ENCODE results near the gene LRRK1. TPM values are rescaled to one million over a fixed set of nuclear protein-coding genes. Genes with fewer than 3 reads are reported as not detected.

LRRK1 gene
- total RNA-seq, 4 donors from 2014 or later = 14.8 to 29.3 (median 19.1) TPM

DNA sequence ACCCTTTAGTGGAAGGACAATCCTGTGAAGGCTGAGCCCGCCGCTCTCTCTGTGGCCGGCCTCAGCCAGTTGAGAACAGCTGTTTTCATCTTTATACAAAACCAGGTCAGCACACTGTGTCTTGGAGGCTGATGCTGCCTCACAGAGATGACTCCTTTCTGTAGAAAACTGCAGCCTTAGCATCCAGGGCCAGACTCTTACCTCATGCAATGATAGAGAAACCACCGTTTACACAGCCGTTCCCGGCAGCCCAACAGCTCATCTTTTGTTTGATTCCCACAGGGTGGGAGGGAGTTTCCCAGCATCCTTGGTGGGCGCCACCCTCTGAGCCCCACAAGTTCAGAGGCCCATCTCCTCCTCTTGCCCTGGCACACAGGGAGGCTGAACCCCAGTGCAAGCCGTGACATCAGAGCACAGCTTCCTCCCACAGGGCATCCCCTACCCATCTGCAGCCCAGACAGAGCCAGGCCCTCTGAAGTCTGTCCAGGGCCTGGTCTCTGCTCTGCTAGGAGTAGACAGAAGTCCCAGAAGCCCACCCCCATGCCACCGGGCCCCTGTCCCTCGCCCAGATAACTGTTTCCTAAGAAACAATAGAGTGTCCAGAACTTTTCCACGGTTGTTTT, 105.0 kb downstream of the LRRK1 start:
- 79 to 89% methylated on average over 11 of the region's 11 CpGs for WGBS, 2 donors
- no peak overlapping the region for H3K4me3 ChIP-seq (ENCODE audit: low read depth, poor library complexity, severe bottlenecking)
- TF ChIP-seq, protein P1, sequence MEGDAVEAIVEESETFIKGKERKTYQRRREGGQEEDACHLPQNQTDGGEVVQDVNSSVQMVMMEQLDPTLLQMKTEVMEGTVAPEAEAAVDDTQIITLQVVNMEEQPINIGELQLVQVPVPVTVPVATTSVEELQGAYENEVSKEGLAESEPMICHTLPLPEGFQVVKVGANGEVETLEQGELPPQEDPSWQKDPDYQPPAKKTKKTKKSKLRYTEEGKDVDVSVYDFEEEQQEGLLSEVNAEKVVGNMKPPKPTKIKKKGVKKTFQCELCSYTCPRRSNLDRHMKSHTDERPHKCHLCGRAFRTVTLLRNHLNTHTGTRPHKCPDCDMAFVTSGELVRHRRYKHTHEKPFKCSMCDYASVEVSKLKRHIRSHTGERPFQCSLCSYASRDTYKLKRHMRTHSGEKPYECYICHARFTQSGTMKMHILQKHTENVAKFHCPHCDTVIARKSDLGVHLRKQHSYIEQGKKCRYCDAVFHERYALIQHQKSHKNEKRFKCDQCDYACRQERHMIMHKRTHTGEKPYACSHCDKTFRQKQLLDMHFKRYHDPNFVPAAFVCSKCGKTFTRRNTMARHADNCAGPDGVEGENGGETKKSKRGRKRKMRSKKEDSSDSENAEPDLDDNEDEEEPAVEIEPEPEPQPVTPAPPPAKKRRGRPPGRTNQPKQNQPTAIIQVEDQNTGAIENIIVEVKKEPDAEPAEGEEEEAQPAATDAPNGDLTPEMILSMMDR (IDR thresholded peaks at IDR 0.05) = no peak
- no peak for TF ChIP-seq POLR2A (IDR thresholded peaks at IDR 0.05)
- intact Hi-C loops (cut with DNase I; ENCODE audit: low total_unique reads) = no loop called here
- peak; percentile 9 to 63 for DNase-seq (ENCODE audit: low spot score in 2 of 2)

DNA sequence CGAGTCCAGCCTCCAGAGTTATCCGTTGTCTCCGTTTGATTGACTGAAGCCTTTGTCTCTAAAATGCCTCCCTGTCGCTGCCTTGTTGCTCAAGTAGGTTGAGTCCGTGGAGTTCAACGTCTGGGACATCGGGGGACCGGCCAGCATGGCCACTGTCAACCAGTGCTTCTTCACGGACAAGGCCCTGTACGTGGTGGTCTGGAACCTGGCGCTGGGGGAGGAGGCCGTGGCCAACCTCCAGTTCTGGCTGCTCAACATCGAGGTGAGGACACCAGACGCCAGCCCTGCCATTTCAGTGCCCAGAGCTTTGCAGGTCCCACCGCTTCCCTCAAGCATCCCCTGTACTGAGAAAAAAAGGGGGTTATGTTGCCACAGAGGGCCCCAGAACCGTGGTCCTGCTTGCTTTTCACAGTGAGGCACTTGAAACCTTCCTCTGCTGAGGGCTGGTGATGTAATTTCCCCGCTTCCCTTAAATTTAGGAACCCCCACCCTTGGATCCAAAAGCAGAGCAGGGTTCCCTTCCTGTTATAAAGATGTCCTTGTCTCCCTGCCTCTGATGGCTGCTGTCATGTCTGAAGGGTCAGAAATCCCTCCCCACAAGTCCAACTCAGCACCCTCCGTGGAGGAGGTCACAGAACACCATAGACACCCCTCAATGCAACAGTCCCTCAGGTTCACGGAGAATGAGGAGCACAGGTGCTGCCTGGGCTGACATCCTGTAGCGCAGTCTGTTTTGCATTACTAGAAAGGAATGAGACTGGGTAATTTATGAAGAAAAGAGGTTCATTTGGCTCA, 105.7 kb downstream of the LRRK1 start:
- no peak overlapping the region for H3K4me3 ChIP-seq (ENCODE audit: low read depth, poor library complexity, severe bottlenecking)
- intact Hi-C loops (cut with DNase I; ENCODE audit: low total_unique reads) = no loop called here
- 89 to 92% methylated on average over 20 of the region's 20 CpGs for WGBS, 2 donors
- DNase-seq (ENCODE audit: low spot score in 2 of 2) = peak; percentile 9 to 64
- TF ChIP-seq POLR2A (IDR thresholded peaks at IDR 0.05) = no peak
- TF ChIP-seq, protein P1 (IDR thresholded peaks at IDR 0.05) = no peak

DNA sequence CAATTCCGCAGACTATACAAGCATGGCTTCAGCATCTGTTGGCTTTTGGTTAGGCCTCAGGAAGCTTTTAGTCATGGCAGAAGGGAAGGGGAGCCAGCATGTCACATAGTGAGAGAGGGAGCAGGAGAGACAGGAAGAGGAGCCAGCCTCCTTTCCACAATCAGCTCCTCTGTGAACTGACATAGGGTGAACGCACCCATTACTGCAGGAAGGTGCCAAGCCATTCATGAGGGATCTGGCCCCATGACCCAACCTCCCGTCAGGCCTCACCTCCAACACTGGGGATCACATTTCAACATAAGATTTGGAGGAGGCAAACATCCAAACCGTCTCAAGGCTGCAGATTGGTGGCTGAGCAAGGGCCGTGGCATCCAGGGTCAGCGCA, 106.3 kb downstream of the LRRK1 start:
- WGBS, 2 donors = 92 to 98% methylated on average over 6 of the region's 6 CpGs

DNA sequence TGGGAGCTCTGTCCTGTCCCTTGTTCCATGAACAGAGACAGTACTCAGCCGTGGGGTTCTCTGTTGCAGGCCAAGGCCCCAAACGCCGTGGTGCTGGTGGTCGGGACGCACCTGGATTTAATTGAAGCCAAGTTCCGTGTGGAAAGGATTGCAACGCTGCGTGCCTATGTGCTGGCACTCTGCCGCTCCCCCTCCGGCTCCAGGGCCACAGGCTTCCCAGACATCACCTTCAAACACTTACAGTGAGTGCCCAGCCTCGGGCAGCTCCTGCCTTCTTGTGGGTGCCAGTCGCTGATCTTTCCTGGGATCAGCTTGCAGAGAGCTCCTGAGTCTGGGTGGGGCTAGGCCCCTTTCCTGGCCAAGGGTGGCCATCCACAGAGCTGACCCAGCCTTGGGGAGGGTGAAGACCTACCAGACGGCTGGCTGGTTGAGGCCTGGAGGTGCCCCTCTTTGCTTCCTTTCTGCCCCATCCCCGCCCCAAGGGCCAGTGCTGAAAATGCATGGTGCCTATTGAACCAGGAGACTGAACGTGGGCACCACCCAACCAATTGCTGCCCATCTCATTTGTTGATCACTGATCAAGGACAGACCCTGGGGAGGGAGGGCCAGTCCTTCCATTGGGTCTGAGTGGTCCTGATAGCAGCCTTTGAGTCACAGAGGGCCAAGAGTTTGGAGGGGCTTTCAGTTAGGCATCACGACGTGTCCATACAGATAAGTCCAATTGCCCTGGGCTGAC, 106.9 kb downstream of the LRRK1 start:
- DNase-seq (ENCODE audit: low spot score in 2 of 2) = peak in 1 of 2 donors; percentile 72
- TF ChIP-seq, protein P1 (IDR thresholded peaks at IDR 0.05) = no peak
- no peak for TF ChIP-seq POLR2A (IDR thresholded peaks at IDR 0.05)
- H3K4me3 ChIP-seq (ENCODE audit: low read depth, poor library complexity, severe bottlenecking) = no peak overlapping the region
- intact Hi-C loops (cut with DNase I; ENCODE audit: low total_unique reads) = no loop called here
- WGBS, 2 donors = 83 to 87% methylated on average over 16 of the region's 17 CpGs

More for the DNA sequence above, 106.3 kb downstream of the LRRK1 start:
- TF ChIP-seq, protein P1 (IDR thresholded peaks at IDR 0.05) = no peak
- DNase-seq (ENCODE audit: low spot score in 2 of 2) = peak in 1 of 2 donors; percentile 68
- intact Hi-C loops (cut with DNase I; ENCODE audit: low total_unique reads) = no loop called here
- no peak overlapping the region for H3K4me3 ChIP-seq (ENCODE audit: low read depth, poor library complexity, severe bottlenecking)

DNA sequence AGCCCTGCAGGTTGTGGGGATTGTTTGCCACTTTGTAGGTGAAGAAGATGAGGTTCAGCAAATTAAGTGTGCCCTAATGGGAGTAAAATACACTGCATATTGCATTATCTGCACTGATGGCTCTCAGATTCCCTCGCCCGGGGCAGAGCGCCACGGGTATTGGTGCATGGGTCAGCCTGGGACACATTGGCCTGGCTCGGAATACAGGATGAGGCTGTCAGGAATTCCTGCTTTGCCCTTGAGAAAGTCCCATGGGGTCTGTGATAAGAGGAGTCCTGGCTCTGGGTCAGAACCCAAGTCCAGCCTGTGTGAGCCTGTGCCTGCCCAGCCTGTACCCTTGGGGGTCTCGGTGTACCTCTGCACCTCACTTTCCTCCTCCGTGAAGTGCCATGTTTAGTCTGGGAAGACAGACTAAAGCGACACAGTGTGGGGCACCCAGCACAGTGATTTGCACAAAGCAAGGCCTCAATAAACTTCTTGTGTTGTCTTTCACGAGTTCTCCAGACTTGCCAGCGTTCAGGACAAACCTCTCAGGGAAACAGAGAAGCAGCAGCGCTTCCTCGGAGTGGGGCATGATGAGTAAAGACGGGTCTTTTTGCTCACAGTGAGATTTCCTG, 107.6 kb downstream of the LRRK1 start:
- peak in 1 of 2 donors; percentile 52 for DNase-seq (ENCODE audit: low spot score in 2 of 2)
- TF ChIP-seq POLR2A (IDR thresholded peaks at IDR 0.05) = no peak
- TF ChIP-seq, protein P1 (IDR thresholded peaks at IDR 0.05) = no peak
- no peak overlapping the region for H3K4me3 ChIP-seq (ENCODE audit: low read depth, poor library complexity, severe bottlenecking)
- intact Hi-C loops (cut with DNase I; ENCODE audit: low total_unique reads) = no loop called here
- WGBS, 2 donors = 77 to 86% methylated on average over 13 of the region's 13 CpGs
